Measurements from ENCODE around the gene ADAMTS9.
A peak's percentile ranks its signal among the peaks of the same experiment; 100 is the strongest.

Gene ADAMTS9

DNA sequence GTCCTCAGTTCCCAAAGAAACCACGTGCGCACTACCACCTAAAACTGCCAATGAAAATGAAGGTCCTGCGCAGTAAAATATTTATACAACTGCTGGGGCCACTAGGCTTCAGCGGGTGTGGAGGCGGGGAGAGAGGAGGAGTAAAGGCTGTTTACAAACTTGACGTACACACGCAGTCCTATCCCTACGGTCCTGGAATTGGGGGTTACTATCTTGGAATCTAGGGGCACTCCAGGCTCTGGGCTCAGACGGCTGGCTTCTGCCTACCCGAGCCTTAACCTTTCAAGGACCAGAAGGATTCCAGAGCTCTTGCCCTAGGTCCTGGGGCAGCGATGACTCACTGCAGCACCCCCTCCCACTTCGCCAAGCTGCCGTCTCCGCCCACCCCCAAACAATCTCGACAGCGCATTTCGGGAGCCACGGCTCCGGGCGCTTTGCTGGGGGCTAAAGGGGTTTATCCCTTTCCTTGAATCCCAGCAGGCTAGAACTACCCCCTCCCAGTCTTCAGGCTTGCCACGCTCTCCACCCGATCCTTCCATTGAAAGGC lies 3.0 kb downstream of the ADAMTS9 start:
- peak; percentile 49 for DNase-seq

- DNase-seq = no peak
Observed at GRCh38 chr3:64681827-64682226, 6.0 kb downstream of the ADAMTS9 start.

GRCh38 chr3:64681015-64681414 lies 6.8 kb downstream of the ADAMTS9 start:
- no peak for DNase-seq

- no peak for DNase-seq
Observed at GRCh38 chr3:64680334-64680733, 7.5 kb downstream of the ADAMTS9 start.

- no peak for DNase-seq
Observed at GRCh38 chr3:64677961-64678716, 9.7 kb downstream of the ADAMTS9 start.

DNA sequence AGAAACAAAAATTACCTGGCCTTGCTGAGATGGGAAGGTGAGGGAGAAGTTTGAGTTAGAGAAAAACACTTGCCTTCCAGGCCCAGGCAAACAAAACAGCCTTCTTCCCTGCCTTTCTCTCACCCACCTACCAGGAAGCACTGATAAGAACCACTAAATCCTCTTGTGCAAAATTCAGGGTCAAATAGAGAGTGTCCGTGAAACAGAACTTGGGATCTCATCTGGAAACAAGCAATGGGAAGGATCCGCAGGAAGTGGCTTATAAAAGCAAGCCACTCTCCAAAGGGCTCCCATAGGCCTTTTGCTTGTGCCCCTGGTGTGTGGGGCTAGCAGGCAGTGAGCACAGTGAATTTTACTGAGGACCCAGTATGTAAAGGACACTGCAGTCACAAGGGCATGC lies 11.0 kb downstream of the ADAMTS9 start:
- no peak for DNase-seq

- DNase-seq = no peak
Observed at GRCh38 chr3:64675687-64676247, 12.0 kb downstream of the ADAMTS9 start.

- peak; percentile 93 for DNase-seq
Observed at GRCh38 chr3:64674591-64675076, 13.2 kb downstream of the ADAMTS9 start.

DNA sequence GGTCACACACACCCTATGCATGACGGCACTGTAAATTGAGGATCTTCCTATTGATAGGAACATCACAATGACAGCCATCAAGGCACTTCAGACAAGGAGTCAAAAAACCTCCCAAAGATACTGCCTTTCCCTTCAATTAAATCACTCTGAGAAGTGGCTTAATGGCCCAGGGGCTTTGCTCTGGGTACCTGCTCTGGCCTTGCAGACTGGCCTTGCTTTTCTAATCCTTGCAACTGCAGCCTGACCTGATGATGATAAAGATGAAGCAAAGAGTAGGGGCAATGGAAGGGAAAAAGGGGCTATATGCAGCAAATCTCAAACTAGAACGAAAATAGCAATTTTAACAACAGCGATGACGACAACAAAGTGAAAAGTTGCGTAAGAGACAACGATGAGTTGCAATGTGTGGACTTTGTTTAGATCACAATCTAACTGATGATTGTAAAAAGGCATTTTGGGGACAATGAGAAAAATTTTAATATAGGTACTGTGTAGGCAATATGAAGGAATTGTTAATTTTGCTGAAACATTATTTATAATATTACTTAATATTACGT lies 14.6 kb downstream of the ADAMTS9 start:
- no peak for DNase-seq

GRCh38 chr3:64668582-64669510 lies 19.0 kb downstream of the ADAMTS9 start:
- DNase-seq = no peak

DNA sequence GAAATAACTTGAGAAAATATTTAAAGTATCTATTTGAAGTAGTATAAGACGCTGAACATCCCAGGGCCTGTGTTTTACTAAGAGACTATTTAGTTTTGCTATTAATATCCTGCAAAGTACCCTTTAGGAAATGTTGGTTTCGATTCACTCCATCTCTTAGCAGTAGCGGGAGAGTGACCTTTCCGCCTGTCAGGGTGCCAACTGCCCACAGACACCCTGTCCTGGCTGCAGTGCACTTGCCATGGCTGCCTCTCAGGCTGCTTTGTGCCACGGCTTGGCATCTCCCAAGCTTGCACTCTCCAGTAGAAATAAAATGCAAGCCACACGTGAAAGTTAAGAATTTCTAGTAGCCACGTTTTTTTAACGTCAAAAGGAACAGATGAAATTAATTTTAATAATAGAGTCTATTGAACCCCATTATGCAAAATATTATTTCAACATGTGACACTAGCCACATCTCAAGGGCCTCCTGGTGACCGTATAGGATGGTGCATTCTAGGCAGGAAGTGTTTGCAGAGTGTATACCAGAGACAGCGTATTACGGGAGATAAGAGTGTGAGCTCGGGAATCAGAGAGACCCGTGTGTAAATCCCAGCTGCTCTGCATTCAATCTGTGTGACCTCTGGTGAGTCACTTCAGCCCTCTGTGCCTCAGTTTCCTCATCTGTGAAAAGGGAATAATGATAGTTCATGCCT lies 19.8 kb downstream of the ADAMTS9 start:
- DNase-seq = no peak

DNA sequence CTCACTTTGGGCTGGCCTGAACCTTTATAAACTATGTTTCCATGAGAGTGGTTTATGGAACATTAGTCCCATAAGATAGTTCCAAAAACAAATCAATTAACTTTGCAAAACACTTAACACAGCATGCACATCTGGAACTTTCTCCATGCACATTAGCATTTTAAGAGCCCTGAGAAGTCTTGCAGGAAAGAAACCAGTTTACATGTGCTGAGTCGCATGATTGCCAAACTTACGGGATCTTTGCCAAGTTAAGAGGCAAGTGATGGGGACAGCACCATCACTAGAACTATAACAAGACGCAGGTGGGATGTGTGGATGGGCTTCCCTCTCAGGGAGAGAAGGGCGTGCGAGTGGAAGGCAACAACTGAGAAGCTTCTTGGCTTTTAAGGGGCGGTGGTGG lies 20.7 kb downstream of the ADAMTS9 start:
- DNase-seq = peak; percentile 37

DNA sequence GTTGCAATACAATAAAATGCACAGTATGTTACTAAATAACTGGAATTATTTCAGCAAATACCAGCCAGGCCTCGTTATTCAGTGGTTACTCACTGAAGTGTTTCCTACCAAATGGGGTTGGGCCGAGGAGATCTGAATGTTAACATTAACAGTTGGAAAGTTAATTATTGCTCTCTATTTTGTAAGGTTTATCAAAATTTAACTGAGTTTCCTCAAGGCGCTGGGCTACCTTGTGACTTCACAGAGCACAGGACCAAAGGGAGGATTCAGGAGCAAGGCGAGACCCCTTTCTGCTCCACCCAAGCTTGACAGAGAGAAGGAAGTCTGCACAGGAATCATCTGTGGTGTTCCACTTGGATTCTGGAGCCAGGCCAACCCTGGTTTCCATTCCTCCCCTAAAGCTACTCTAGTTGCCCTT lies 21.6 kb downstream of the ADAMTS9 start:
- DNase-seq = peak; percentile 85

DNA sequence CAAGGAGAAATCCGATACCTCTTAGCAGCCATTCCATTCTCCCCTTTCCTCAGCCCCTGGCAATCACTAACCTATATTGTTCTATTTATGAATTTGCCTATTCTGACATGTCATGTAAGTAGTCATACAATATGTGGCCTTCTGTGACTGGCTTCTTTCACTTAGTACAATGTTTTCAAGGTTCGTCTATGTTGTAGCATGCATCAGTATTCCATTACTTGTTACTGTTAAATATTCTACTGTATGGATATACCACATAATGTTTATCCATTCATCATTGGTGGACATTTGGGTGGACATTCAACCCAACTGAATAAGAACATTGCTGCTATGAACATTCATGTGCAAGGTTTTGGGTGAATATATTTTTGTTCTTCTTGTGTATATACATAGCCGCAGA lies 23.4 kb downstream of the ADAMTS9 start:
- no peak for DNase-seq

DNA sequence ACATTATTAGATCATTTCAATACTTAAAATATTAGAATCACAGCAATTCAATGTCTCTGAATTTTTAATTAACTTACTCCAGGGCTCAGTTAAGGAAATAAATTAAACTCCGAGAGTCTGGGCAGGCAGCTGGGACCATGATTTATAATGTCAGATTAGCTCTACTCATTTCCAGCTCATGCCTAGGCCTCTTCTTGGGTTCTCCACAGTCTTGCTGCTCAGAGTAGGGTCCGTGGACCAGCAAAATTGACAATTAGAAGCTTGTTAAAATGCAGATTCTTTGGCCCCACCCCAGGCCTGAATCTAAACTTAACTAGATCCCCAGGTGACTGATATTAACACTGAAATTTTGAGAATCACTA lies 28.2 kb downstream of the ADAMTS9 start:
- no peak for DNase-seq

DNA sequence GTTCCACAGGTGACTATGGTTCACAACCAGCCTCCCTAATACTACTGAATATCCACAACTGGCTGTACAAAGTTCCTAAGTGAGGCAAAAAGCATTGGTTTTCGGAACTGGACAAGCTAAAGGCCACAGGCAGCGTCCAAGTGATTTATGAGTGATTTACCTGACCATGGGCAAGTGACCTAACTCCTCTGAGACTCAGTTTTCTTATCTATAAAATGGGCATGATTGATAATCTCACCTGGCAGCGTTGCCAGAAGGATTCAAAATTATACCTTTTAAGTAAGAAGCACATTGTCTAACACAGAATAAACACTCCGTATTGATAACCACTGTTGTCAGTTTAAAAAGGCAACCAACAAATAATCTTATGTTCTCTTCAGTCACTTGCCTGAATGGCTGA lies 29.8 kb downstream of the ADAMTS9 start:
- DNase-seq = no peak

GRCh38 chr3:64656544-64656943 lies 31.3 kb downstream of the ADAMTS9 start:
- DNase-seq = no peak

GRCh38 chr3:64655160-64655559 lies 32.6 kb downstream of the ADAMTS9 start:
- no peak for DNase-seq

DNA sequence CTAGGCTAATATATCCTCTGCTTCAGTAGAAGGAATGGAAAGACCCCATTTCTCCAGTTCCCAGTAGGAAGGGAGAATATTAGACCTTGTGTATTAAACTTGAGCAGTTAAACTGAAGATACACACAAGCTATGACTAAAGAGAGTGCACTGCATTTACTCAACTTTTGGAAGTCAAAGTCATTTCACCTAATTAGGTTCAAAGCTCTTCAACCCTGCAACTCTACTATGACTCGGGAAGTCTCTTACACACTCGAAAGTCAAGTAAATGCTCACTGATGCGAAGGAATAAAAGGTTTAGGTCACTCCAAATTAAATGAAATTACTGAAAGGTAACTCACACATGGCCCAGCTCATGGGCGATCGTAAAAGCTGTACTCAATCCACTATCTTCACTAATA lies 33.8 kb downstream of the ADAMTS9 start:
- no peak for DNase-seq

DNA sequence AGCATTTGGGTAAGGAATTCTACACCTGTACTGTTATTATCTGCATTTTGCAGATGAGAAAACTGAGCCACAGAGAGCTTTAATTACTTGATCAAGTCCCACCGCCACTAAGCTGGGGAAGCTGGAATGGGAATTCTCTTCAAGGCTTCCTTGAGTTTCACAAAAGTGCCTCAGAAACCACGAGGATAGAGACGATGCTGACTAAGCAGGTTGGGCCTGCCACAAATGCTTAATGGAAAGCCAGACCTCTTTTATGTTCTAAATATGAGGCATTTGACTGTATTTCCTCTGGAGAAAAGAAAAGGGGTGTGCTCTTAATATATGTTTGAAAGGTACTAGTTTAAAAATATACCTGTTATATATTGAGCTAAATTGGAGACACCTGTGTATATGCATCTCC lies 34.7 kb downstream of the ADAMTS9 start:
- DNase-seq = peak; percentile 29

DNA sequence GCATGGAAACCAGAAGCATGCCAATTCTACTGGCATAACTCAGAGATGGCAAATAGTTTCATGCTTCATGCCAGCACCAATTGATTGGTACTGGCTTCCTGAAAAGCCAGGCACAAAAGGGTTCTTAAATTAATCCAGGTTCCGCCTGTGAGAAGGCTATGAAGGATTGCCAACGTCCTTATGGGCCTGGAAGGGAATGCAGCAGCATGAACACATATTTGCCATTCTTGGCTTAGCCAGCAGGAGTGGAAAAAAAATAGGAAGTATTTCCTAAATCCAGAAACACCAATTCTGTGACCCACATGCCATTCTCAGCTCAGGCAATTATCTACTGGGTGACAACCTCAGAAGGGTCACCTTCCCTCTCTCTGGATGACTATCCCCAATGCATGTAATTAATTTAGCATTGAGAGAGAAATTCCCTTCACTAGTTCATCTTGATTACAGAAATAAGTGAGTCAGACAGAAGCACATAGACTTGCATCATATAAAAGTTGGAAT lies 36.0 kb downstream of the ADAMTS9 start:
- peak; percentile 52 for DNase-seq

GRCh38 chr3:64651303-64651702 lies 36.5 kb downstream of the ADAMTS9 start:
- DNase-seq = no peak
